GM23248 (cell line): Measurements from ENCODE around the gene UNC93B1.

Experiments
- EZH2 ChIP-seq: fragments of 200-600 bp; sonication (generic); IDR thresholded peaks from 2 replicates; pipeline ENCODE4 v1.6.1; 2018; ENCODE audit warnings: antibody characterized with exemption, mild to moderate bottlenecking; ENCODE audit not compliant: insufficient read depth, poor library complexity, severe bottlenecking
- EZH2phosphoT487 ChIP-seq: fragments of 200-600 bp; sonication (generic); IDR thresholded peaks from 2 replicates; pipeline ENCODE4 v1.6.1; 2018; ENCODE audit warnings: antibody characterized with exemption, moderate library complexity, mild to moderate bottlenecking, low read depth; ENCODE audit not compliant: insufficient read depth

DNA sequence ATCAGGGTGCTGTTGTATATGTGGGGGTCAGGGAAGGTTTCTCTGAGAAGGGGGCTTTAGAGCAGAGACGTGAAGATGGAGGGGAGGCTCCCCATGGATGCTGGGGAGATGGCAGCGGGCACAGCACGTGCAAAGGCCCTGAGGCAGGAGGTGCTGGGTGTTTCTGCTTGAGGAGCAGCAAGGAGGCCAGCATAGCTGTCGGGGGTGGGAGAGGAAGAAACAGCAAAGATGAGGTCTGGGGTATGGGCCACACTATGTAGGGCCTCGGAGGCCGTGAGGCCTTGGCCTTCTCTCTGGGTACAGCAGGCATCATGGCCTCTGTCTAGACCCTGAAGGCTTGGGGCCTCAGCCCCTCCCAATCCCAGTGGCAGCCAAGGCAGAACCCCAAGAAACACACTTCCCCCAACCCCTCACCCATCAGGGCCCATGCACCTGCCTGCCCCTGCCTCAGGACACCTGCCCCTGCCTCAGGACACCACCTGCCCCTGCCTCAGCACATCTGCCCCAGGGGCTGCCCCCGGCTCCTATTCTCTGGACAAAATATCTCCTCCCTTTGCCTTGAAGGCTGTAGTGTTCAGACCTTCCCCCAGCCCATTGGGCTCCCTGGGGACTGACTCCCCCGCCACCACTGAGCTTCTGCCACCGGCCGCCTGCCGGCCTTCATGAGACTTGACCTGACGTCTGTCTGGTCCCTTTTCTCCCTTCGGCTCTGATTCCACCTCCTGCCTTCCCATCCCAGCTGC lies 12.4 kb upstream of the UNC93B1 start:
- TF ChIP-seq EZH2 (no peak), EZH2phosphoT487 (no peak)
